ENCODE results near the gene SOX10.
"Not testable (repeated sequence)": the region's sequence is repeated elsewhere in the genome, so short reads cannot be mapped to it uniquely, and the experiment has no call there.

The SOX10 gene

GRCh38 chr22:37982151-37982785 lies 2.1 kb downstream of the SOX10 start:
- no peak for DNase-seq (ENCODE audit: insufficient read length)
- no peak for FAIRE-seq
- TF ChIP-seq POLR2A (IDR thresholded peaks at IDR 0.05; ENCODE audit: low read depth, low read length): no peak
- TF ChIP-seq TAF1 (IDR thresholded peaks at IDR 0.05; ENCODE audit: borderline replicate concordance, low read depth, low read length): no peak
- TF ChIP-seq POLR2AphosphoS5 (IDR thresholded peaks at IDR 0.05; ENCODE audit: low read depth, low read length): no peak

GRCh38 chr22:37981282-37982011 lies 2.9 kb downstream of the SOX10 start:
- DNase-seq (ENCODE audit: insufficient read length): no peak
- TF ChIP-seq POLR2A (IDR thresholded peaks at IDR 0.05; ENCODE audit: low read depth, low read length): no peak
- no peak for TF ChIP-seq TAF1 (IDR thresholded peaks at IDR 0.05; ENCODE audit: borderline replicate concordance, low read depth, low read length)
- TF ChIP-seq POLR2AphosphoS5 (IDR thresholded peaks at IDR 0.05; ENCODE audit: low read depth, low read length): no peak
- no peak for FAIRE-seq

GRCh38 chr22:37979782-37980181 lies 4.6 kb downstream of the SOX10 start:
- DNase-seq (ENCODE audit: insufficient read length) (no peak), FAIRE-seq (no peak)

GRCh38 chr22:37976547-37976946 lies 7.8 kb downstream of the SOX10 start:
- TF ChIP-seq POLR2A (IDR thresholded peaks at IDR 0.05; ENCODE audit: low read depth, low read length): no peak
- TF ChIP-seq POLR2AphosphoS5 (IDR thresholded peaks at IDR 0.05; ENCODE audit: low read depth, low read length): no peak
- TF ChIP-seq TAF1 (IDR thresholded peaks at IDR 0.05; ENCODE audit: borderline replicate concordance, low read depth, low read length): no peak
- FAIRE-seq (no peak), DNase-seq (ENCODE audit: insufficient read length) (no peak)

More at GRCh38 chr22:37979782-37980181, 4.6 kb downstream of the SOX10 start:
- TF ChIP-seq TAF1 (IDR thresholded peaks at IDR 0.05; ENCODE audit: borderline replicate concordance, low read depth, low read length) (no peak), POLR2A (IDR thresholded peaks at IDR 0.05; ENCODE audit: low read depth, low read length) (no peak), POLR2AphosphoS5 (IDR thresholded peaks at IDR 0.05; ENCODE audit: low read depth, low read length) (no peak)

- FAIRE-seq; DNase-seq (ENCODE audit: insufficient read length): not testable (repeated sequence)
Measured at GRCh38 chr22:37976022-37976421, 8.3 kb downstream of the SOX10 start.

GRCh38 chr22:37975153-37975552 lies 9.2 kb downstream of the SOX10 start:
- FAIRE-seq: no peak

GRCh38 chr22:37973271-37974170 lies 10.8 kb downstream of the SOX10 start:
- no peak for FAIRE-seq
- no peak for DNase-seq (ENCODE audit: insufficient read length)
- TF ChIP-seq POLR2AphosphoS5 (IDR thresholded peaks at IDR 0.05; ENCODE audit: low read depth, low read length) (no peak), TAF1 (IDR thresholded peaks at IDR 0.05; ENCODE audit: borderline replicate concordance, low read depth, low read length) (no peak), POLR2A (IDR thresholded peaks at IDR 0.05; ENCODE audit: low read depth, low read length) (no peak)

More at GRCh38 chr22:37975153-37975552, 9.2 kb downstream of the SOX10 start:
- TF ChIP-seq POLR2A (IDR thresholded peaks at IDR 0.05; ENCODE audit: low read depth, low read length): no peak
- no peak for TF ChIP-seq POLR2AphosphoS5 (IDR thresholded peaks at IDR 0.05; ENCODE audit: low read depth, low read length)
- no peak for TF ChIP-seq TAF1 (IDR thresholded peaks at IDR 0.05; ENCODE audit: borderline replicate concordance, low read depth, low read length)
- no peak for DNase-seq (ENCODE audit: insufficient read length)

- no peak for TF ChIP-seq TAF1 (IDR thresholded peaks at IDR 0.05; ENCODE audit: borderline replicate concordance, low read depth, low read length)
- TF ChIP-seq POLR2AphosphoS5 (IDR thresholded peaks at IDR 0.05; ENCODE audit: low read depth, low read length): no peak
- no peak for TF ChIP-seq POLR2A (IDR thresholded peaks at IDR 0.05; ENCODE audit: low read depth, low read length)
- FAIRE-seq: no peak
- no peak for DNase-seq (ENCODE audit: insufficient read length)
Measured at GRCh38 chr22:37972527-37972926, 11.8 kb downstream of the SOX10 start.

GRCh38 chr22:37971475-37972434 lies 12.6 kb downstream of the SOX10 start:
- FAIRE-seq (no peak), DNase-seq (ENCODE audit: insufficient read length) (no peak)
- no peak for TF ChIP-seq POLR2A (IDR thresholded peaks at IDR 0.05; ENCODE audit: low read depth, low read length)
- no peak for TF ChIP-seq POLR2AphosphoS5 (IDR thresholded peaks at IDR 0.05; ENCODE audit: low read depth, low read length)
- TF ChIP-seq TAF1 (IDR thresholded peaks at IDR 0.05; ENCODE audit: borderline replicate concordance, low read depth, low read length): no peak

- DNase-seq (ENCODE audit: insufficient read length) (no peak), FAIRE-seq (no peak)
- no peak for TF ChIP-seq POLR2AphosphoS5 (IDR thresholded peaks at IDR 0.05; ENCODE audit: low read depth, low read length)
- TF ChIP-seq TAF1 (IDR thresholded peaks at IDR 0.05; ENCODE audit: borderline replicate concordance, low read depth, low read length): no peak
- no peak for TF ChIP-seq POLR2A (IDR thresholded peaks at IDR 0.05; ENCODE audit: low read depth, low read length)
Measured at GRCh38 chr22:37970864-37971263, 13.5 kb downstream of the SOX10 start.
